HepG2 (cell line): ENCODE measurements around the gene PYCR2. TPM values are rescaled to one million over a fixed set of nuclear protein-coding genes. Genes with fewer than 3 reads are reported as not detected.

ENCODE experiments used
- CHCHD3 ChIP-seq: sonication (generic); formaldehyde crosslinking; IDR thresholded peaks from 2 replicates; pipeline ENCODE4 v1.8.0; 2022; ENCODE audit warnings: mild to moderate bottlenecking, missing genetic modification reagents, moderate library complexity
- FOXK1 ChIP-seq: sonication (generic); formaldehyde crosslinking; IDR thresholded peaks from 2 replicates; pipeline ENCODE4 v1.4.0; 2020; ENCODE audit warnings: low read depth, missing genetic modification reagents, borderline replicate concordance
- HCFC1 ChIP-seq: fragments of 150-350 bp; IDR thresholded peaks from 2 replicates; pipeline ENCODE4 v1.6.1; 2014; ENCODE audit warnings: low read depth, low read length
- KLF6 ChIP-seq: IDR thresholded peaks from 2 replicates; pipeline ENCODE4 v1.8.0; 2016; ENCODE audit warnings: missing biosample characterization, missing genetic modification reagents
- MBD4 ChIP-seq: IDR thresholded peaks from 2 replicates; pipeline ENCODE4 v1.6.1; 2012; ENCODE audit warnings: low read length, inconsistent platforms, borderline replicate concordance
- SOX5 ChIP-seq: IDR thresholded peaks from 2 replicates; pipeline ENCODE4 v1.6.1; 2016; ENCODE audit warnings: borderline replicate concordance
- TFAP4 ChIP-seq: sonication (generic); IDR thresholded peaks from 2 replicates; pipeline ENCODE4 v1.6.1; 2016; ENCODE audit warnings: low read depth, borderline replicate concordance
- TFE3 ChIP-seq: IDR thresholded peaks from 2 replicates; pipeline ENCODE4 v1.6.1; 2016
- ZBTB8A ChIP-seq: sonication (generic); formaldehyde crosslinking; IDR thresholded peaks from 2 replicates; pipeline ENCODE4 v1.4.0; 2020; ENCODE audit warnings: mild to moderate bottlenecking, low read depth, missing genetic modification reagents, borderline replicate concordance
- ZC3H4 ChIP-seq: sonication (generic); formaldehyde crosslinking; IDR thresholded peaks from 2 replicates; pipeline ENCODE4 v1.4.0; 2020; ENCODE audit warnings: missing genetic modification reagents, borderline replicate concordance
- ZNF281 ChIP-seq: sonication (generic); formaldehyde crosslinking; IDR thresholded peaks from 2 replicates; pipeline ENCODE4 v1.4.0; 2020; ENCODE audit warnings: missing genetic modification reagents, borderline replicate concordance
- ZNF724P ChIP-seq: sonication (generic); formaldehyde crosslinking; IDR thresholded peaks from 2 replicates; pipeline ENCODE4 v1.8.0; 2022; ENCODE audit warnings: missing genetic modification reagents, borderline replicate concordance
- ZNF841 ChIP-seq: sonication (generic); formaldehyde crosslinking; IDR thresholded peaks from 2 replicates; pipeline ENCODE4 v1.8.1; 2023; ENCODE audit warnings: missing genetic modification reagents, borderline replicate concordance
- ZUFSP ChIP-seq: sonication (generic); formaldehyde crosslinking; IDR thresholded peaks from 2 replicates; pipeline ENCODE4 v1.9.0; 2021; ENCODE audit warnings: missing genetic modification reagents, mild to moderate bottlenecking, borderline replicate concordance
- polyA plus RNA-seq, 8 experiments: library from polyadenylated mRNA; depleted of rRNA in 3 of 8; stranded (reverse) in 7 of 8; unstranded in 1 of 8; fragments of >200 nt; fragmentation: Illumina TruSeq in 4 of 8; extraction: Trizol in 4 of 8; gene quantifications; 2 replicates each; pipeline versions ENCODE4 v1.2.1 to v1.2.3, GENCODE V29; 2011 to 2016; ENCODE audit warnings: low read depth in 4 of 8, missing spikeins in 1 of 8, mixed read lengths in 1 of 8; ENCODE audit not compliant: insufficient read depth in 1 of 8
- total RNA-seq, 5 experiments: library from RNA; depleted of rRNA; stranded (reverse); fragments of >200 nt; fragmentation: Illumina TruSeq; extraction: Trizol; gene quantifications; 2 replicates each; pipeline ENCODE4 v1.2.3, GENCODE V29; 2016; ENCODE audit warnings: low read depth in 1 of 5

The PYCR2 gene
- total and polyA plus RNA-seq, 2 of the 13 experiments (the other 11 are each of a cell fraction or from before 2014, with no cell fraction given): 47.2 to 47.8 TPM

- TF ChIP-seq ZNF281 (CRISPR knock-in tag): peak; percentile 52; the same call in 1 of the 2 replicates
- peak; percentile 9; the same call in 1 of the 2 replicates for TF ChIP-seq TFE3 (CRISPR knock-in tag)
- TF ChIP-seq HCFC1: no peak; the same call in 1 of the 2 replicates
- TF ChIP-seq ZNF724P (CRISPR knock-in tag): 0 out of 2 replicates have a peak, but pooled peaks have one; percentile 82
- no peak for TF ChIP-seq ZC3H4 (CRISPR knock-in tag)
- 0 out of 2 replicates have a peak, but pooled peaks have one; percentile 41 for TF ChIP-seq FOXK1 (CRISPR knock-in tag)
- TF ChIP-seq KLF6 (CRISPR knock-in tag): peak; percentile 68; the same call in 1 of the 2 replicates
- no peak for TF ChIP-seq ZUFSP (CRISPR knock-in tag)
- TF ChIP-seq CHCHD3 (CRISPR knock-in tag): peak; percentile 61; the same call in 1 of the 2 replicates
- TF ChIP-seq TFAP4: peak; percentile 52; the same call in 1 of the 2 replicates
- TF ChIP-seq MBD4: no peak
- TF ChIP-seq ZNF841 (CRISPR knock-in tag): no peak
- no peak for TF ChIP-seq ZBTB8A
- no peak for TF ChIP-seq SOX5 (CRISPR knock-in tag)
Measured at GRCh38 chr1:225923692-225924555, at the start of gene PYCR2 (continued).
